H7 (cell line): ENCODE results near the gene CWH43. TPM values are rescaled to one million over a fixed set of nuclear protein-coding genes. Genes with fewer than 3 reads are reported as not detected.
"Not testable (repeated sequence)": the region's sequence is repeated elsewhere in the genome, so short reads cannot be mapped to it uniquely, and the experiment has no call there.

Experiments
- DNase-seq: peaks from one replicate; pipeline ENCODE4 v3.0.0; 2012
- H3K27me3 ChIP-seq: 2 replicates; pipeline ENCODE4 v1.6.0; 2011; ENCODE audit warnings: mild to moderate bottlenecking, low read length; ENCODE audit not compliant: control insufficient read depth, insufficient read depth
- H3K36me3 ChIP-seq: replicated peaks from 2 replicates; pipeline ENCODE4 v1.5.1; 2011; ENCODE audit warnings: low read length; ENCODE audit not compliant: control insufficient read depth, insufficient read depth
- H3K4me3 ChIP-seq: 2 replicates; pipeline ENCODE4 v1.5.1; 2011; ENCODE audit warnings: low read depth, mild to moderate bottlenecking, control low read depth, low read length, moderate library complexity; ENCODE audit not compliant: insufficient read depth
- total RNA-seq: library from RNA; depleted of rRNA; stranded (reverse); fragments of >200 nt; shearing (Covaris generic); gene quantifications from 2 replicates; pipeline ENCODE4 v1.2.3, GENCODE V29; 2014

CWH43 gene
- total RNA-seq, 1 experiment from 2014 or later = not detected

GRCh38 chr4:48962636-48963035 lies 23.4 kb upstream of the CWH43 start:
- H3K27me3 ChIP-seq = no peaks in the 10 kb centered on the region
- H3K4me3 ChIP-seq = no peak overlapping the region
- no peaks in the 10 kb centered on the region for H3K36me3 ChIP-seq
- DNase-seq = no peak

- Histone ChIP-seq H3K27me3 (no peaks in the 10 kb centered on the region), H3K36me3 (no peaks in the 10 kb centered on the region), H3K4me3 (no peak overlapping the region)
- no peak for DNase-seq
These were observed 22.9 kb upstream of the CWH43 start for GRCh38 chr4:48963042-48963679.

DNA sequence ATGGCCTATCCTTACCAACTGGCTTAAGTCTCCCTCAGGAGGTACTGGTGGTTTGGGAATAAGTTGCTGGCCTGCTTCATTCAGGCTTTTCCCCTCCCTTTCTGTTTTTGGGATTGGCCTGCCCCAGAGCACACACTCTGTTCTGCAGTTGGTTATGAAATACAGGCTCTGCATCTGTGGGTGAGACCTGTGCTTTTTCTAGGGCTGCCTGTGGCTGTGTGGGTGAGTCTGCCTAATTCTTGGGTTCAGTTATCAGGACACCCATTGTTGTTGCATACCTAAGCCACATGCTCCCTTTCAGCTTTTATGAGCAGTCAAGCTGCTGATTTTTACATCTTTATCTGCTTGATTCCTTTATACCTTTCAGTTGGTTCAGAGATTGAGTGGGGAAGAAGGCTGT lies 19.0 kb upstream of the CWH43 start:
- DNase-seq = no peak
- Histone ChIP-seq H3K36me3 (no peaks in the 10 kb centered on the region), H3K27me3 (no peaks in the 10 kb centered on the region), H3K4me3 (no peak overlapping the region)

DNA sequence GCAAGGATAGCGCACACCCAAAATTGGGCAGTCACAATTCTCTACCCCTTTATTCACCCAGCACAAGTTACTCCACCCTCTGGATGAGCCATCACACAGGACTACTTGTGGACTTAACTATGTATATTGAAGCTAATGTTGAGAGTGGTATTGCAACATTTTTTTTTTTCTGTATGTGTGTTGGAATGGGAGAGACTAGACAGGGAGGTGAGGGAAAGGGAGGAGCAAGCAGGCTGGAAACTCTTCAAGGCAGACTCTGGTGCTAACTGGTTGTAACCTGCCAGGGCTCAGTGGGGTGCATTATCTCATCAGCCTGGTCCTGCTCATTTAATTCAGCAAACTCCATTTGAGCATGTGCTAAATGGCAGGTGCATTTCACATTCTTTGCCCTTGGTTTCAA lies 18.4 kb upstream of the CWH43 start:
- no peak overlapping the region for H3K4me3 ChIP-seq
- H3K27me3 ChIP-seq = no peaks in the 10 kb centered on the region
- DNase-seq = no peak
- H3K36me3 ChIP-seq = no peaks in the 10 kb centered on the region

DNA sequence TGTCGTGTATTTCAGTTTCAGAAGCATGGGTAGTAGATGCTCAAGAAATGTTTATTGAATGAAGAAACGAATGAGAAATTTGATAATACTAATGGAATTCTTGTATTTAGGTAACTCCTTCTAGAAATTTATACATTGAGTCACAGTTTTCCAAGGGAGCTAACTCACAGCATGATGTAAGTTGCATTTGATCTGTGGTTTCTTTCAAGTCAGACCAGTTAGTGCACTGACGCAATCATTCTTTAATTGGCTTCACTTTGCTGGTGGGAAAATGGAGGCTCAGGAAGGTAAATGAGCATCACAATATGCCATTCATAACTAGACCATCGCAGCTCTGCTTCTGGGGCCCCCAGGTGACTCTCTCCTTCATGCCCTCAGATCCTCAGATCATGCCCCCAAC lies 17.3 kb upstream of the CWH43 start:
- H3K36me3 ChIP-seq = no peaks in the 10 kb centered on the region
- no peak overlapping the region for H3K4me3 ChIP-seq
- H3K27me3 ChIP-seq = no peaks in the 10 kb centered on the region
- DNase-seq = no peak

DNA sequence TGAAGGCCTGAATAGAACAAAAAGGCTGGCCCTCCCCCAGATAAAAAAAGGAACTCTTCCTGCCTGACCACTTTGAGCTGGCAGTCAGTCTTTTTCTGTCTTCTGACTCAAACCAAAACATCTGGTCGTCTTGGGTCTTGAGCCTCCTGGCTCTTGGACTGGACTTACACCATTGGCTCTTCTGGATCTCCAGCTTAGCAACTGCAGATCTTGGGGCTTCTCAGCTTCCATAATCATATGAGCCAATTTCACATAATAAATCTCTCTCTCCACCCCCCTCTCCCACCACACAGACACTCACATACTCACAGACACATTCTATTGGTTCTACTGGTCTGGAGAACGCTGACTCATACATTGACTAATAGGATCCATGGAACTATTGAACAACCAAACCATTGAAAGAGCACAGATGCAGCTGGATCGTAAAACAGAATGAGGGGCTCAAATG lies 15.6 kb upstream of the CWH43 start:
- Histone ChIP-seq H3K27me3 (no peaks in the 10 kb centered on the region), H3K36me3 (no peaks in the 10 kb centered on the region), H3K4me3 (no peak overlapping the region)
- DNase-seq = no peak

- no peaks in the 10 kb centered on the region for H3K27me3 ChIP-seq
- DNase-seq = no peak
- no peaks in the 10 kb centered on the region for H3K36me3 ChIP-seq
- no peak overlapping the region for H3K4me3 ChIP-seq
These were observed 11.0 kb upstream of the CWH43 start for GRCh38 chr4:48974979-48975640.

DNA sequence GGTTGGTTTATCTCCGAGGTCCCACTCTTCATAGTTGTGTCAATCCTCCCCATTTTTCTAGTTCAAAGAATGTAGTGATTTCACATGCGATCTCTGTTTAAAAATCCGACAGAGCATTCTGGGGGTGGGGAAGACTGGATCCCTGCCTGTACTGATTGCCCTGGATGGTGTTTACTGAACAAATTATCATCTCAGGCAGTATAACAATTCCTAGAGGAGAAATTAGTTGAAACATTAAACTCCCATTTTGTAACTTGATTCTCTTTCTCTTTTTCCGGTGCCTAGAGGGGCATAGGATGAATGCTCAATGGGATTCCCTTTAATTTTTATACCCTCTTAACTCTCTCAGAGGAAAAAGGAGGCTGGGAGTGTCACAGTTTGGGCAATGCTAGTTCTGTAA lies 10.0 kb upstream of the CWH43 start:
- no peak overlapping the region for H3K4me3 ChIP-seq
- DNase-seq = no peak
- H3K36me3 ChIP-seq = no peaks in the 10 kb centered on the region
- no peaks in the 10 kb centered on the region for H3K27me3 ChIP-seq

- peaks cover 4% of the 10 kb centered on the region for H3K27me3 ChIP-seq
- no peaks in the 10 kb centered on the region for H3K36me3 ChIP-seq
- no peak for DNase-seq
- no peak overlapping the region for H3K4me3 ChIP-seq
These were observed 6.0 kb upstream of the CWH43 start for GRCh38 chr4:48979914-48980579.

- not testable (repeated sequence) for H3K36me3 ChIP-seq, DNase-seq, H3K4me3 ChIP-seq
- peaks cover 27% of the 10 kb centered on the region for H3K27me3 ChIP-seq
These were observed 2.1 kb upstream of the CWH43 start for GRCh38 chr4:48984005-48984404.

DNA sequence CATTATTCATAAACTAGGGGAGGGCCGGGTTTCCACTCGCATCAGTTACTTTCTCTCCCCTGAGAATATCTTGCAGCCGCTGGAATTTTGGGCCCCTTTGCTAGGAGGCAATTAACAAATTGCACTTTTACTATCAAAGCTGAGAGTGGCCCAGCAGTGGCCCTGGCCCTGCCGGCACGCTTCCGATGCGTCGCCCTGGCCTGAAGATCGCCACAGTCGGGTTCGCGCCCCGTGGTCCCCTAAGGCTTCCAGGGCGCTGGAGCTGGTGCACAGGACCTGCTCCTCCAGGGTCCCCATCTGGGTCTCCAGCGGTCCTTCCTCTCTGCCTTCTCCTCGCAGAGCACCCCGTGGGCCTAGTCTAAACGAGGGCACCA lies 486 bp upstream of the CWH43 start:
- H3K36me3 ChIP-seq = no peaks in the 10 kb centered on the region
- peak overlapping the region; percentile 30 for H3K4me3 ChIP-seq
- no peak for DNase-seq
- H3K27me3 ChIP-seq = peaks cover 27% of the 10 kb centered on the region

DNA sequence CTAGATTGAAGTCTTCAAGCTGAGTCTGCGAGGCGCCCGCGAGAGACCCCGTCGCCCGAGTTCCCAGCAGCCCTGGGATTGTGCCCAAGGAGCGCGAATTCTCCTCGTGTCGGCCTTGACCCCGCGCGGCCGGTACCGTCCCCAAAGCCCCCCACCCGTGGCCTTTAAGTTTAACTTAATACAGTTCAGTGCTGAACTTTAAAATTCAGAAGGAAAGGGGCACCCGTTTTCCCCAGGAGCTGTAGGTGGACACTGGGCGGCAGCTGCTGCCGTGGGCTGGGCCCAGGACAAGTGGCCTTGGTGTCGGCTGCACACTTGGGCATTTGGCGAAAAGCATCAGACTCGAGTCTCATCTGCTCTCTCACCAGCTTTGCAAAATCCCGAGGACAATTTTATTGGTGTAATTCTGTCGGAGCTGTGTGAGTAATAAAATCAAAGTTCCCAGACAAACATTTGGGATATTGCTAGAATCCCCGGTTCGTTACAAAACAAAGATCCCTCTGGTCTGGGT lies 634 bp downstream of the CWH43 start:
- peaks cover 27% of the 10 kb centered on the region for H3K27me3 ChIP-seq
- DNase-seq = no peak
- no peak overlapping the region for H3K4me3 ChIP-seq
- H3K36me3 ChIP-seq = no peaks in the 10 kb centered on the region

- Histone ChIP-seq H3K4me3 (no peak overlapping the region), H3K36me3 (no peaks in the 10 kb centered on the region), H3K27me3 (peaks cover 25% of the 10 kb centered on the region)
- no peak for DNase-seq
These were observed 3.6 kb downstream of the CWH43 start for GRCh38 chr4:48989461-48990203.

GRCh38 chr4:48991357-48991756 lies 5.3 kb downstream of the CWH43 start:
- Histone ChIP-seq H3K36me3 (no peaks in the 10 kb centered on the region), H3K27me3 (peaks cover 9% of the 10 kb centered on the region), H3K4me3 (no peak overlapping the region)
- no peak for DNase-seq
